ENCODE measurements around the gene XRRA1.

Gene XRRA1

DNA sequence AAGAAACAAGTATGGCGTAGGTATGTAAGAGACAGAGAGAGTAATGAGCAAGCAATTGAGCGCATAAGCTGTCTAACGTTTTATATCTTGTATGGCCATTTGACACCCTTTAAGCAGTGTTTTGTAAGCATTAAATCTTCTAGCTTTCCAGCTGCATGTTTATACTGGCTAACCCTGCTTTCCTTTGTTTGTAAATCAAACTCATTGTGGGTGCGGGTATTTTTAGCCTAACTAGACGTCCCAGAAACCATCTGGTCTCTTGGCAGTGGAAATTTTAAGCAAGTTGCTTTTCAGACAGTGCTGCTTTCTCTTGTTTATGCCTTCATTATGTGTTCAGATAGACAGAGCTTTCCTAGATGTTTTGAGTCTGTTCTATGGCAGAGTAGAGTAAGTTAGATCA lies 126.7 kb downstream of the XRRA1 start:
- DNase-seq, result no peak

DNA sequence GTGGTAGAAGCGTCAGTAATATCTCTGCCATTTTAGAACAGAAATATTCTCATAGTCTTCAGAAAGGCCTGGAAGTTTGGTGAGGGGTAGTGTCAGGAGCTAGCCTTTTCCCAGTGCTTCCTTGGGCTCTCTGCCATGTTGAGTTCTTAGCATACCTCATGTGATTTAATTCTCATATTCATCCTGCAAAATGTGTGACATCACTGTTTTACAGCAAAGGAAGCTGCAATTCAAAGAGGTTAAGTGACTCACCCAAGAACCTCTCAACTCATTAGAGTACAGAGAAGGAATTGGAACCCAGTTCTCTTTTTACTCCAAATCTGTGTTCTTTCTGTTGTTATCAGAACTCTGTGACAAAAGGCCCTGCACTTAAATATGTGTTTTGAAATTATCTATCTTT lies 128.1 kb downstream of the XRRA1 start:
- peak; percentile 18 to 41 for DNase-seq

GRCh38 chr11:74819400-74819799 lies 129.5 kb downstream of the XRRA1 start:
- no peak for DNase-seq

- no peak for DNase-seq
Observed at GRCh38 chr11:74818283-74818946, 130.5 kb downstream of the XRRA1 start.

DNA sequence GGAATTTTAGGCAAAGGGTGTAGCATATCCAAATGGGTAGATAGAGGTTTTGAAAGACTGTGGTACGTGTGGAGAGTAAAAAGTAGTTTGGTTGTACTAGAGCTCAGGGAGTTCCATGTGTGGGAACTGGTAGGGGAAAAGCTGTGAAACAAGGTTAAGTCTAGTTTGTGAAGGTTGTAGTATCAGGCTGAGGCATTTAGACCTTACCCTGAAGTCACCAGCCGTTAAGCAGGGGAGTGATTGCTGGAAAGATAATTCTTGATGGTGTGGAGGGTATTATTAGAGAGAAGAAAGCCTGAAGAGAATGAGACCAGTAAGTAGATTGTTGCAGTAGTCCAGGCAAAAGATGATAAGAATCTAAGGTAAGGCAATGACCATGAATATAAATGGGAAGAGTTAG lies 132.2 kb downstream of the XRRA1 start:
- DNase-seq, result no peak

DNA sequence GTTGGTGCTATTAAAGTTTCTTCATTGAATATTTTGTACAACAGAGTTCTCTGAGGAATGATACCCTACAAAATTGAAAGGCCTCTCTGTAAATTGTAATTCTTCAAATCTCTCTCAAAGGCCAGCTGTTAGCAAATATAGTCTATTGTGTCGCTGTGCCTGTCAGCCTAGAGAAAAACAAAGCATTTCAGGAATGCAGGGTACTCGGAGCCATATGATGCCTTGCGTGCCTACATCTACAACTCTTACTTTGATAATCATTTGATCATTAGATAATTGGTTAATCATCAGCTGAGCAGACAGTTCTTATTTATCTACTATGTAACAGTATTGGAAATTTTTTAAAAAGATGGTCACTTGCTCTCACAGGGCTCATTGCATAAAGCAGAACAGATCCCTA lies 132.9 kb downstream of the XRRA1 start:
- DNase-seq, result no peak

GRCh38 chr11:74809801-74810200 lies 139.1 kb downstream of the XRRA1 start:
- DNase-seq, result no peak

GRCh38 chr11:74806267-74806666 lies 142.6 kb downstream of the XRRA1 start:
- DNase-seq, result no peak

GRCh38 chr11:74791333-74792100 lies 157.4 kb downstream of the XRRA1 start:
- DNase-seq, result no peak
